GM08714 (cell line): ENCODE data around the gene CHST8.
"Not testable (repeated sequence)": the region's sequence is repeated elsewhere in the genome, so short reads cannot be mapped to it uniquely, and the experiment has no call there.

Experiments used
- H3K4me3 ChIP-seq: fragments of 200-500 bp; sonication (Bioruptor generic); 2 replicates; pipeline ENCODE4 v1.5.1; 2014; ENCODE audit warnings: mild to moderate bottlenecking, low read length, inconsistent platforms
- ZNF274 ChIP-seq: IDR thresholded peaks from 2 replicates; pipeline ENCODE4 v1.6.1; 2012; ENCODE audit warnings: mild to moderate bottlenecking, low read depth, low read length

The CHST8 gene

DNA sequence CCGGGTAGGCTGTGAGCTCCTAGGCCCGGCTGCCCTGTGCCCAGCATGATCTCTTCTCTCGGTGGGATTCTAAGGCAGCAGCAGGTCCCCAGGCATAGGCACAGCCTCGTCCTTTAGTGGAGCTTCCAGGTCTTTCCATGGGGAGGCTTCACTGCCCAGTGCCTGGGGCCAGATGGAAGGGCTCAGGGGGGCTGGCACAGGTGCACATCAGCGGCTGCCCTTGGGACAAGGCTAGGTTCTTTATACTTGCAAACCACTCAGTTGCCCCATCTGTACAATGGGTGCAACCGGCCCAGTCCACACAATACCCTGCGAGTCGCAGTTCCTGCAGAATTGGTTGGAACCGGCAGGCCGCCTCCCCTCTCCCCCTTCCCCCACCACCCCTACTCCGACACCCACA lies 189.1 kb downstream of the CHST8 start:
- no peak for TF ChIP-seq ZNF274
- no peak overlapping the region for H3K4me3 ChIP-seq

DNA sequence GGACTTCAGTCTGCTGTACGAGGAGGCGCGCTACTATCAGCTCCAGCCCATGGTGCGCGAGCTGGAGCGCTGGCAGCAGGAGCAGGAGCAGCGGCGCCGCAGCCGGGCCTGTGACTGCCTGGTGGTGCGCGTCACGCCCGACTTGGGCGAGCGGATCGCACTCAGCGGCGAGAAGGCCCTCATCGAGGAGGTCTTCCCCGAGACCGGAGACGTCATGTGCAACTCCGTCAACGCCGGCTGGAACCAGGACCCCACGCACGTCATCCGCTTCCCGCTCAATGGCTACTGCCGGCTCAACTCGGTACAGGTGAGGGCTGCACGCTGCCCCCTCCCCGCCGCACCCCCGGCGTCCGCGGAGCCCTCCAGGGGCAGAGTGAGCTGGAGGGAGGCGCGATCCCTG lies 189.5 kb downstream of the CHST8 start:
- no peak for TF ChIP-seq ZNF274
- no peak overlapping the region for H3K4me3 ChIP-seq

DNA sequence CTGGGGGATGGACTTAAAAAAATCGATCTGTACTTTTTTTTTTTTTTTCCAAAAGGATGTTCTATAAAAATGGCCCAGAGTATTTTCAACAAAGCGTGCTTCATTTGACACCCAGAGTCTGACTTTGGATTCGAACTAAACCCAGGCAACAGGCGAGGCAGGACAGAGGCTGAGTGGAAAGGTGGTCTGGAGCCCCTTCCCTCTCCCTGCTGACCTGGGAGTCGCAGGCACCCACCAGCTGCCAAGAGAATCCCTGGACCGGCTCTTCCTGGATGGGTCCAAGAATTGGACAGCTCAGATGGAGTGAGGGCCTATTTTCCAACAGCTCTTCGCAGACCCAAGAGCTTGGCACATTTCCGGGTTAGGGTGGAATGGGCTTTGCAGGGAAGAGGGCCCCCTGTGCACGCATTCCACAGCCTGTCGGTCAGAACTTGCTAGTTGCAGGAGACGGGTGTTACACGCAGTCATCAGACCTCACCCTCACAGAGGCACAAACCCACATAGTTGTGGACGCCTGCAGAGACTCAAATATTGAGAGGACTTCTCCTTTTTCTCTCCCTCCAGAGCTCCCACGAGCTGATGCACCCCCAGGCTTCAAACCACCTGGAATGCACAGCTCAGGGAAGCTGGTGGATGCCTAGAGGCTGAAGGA lies 190.1 kb downstream of the CHST8 start:
- H3K4me3 ChIP-seq = no peak overlapping the region
- TF ChIP-seq ZNF274 = no peak

DNA sequence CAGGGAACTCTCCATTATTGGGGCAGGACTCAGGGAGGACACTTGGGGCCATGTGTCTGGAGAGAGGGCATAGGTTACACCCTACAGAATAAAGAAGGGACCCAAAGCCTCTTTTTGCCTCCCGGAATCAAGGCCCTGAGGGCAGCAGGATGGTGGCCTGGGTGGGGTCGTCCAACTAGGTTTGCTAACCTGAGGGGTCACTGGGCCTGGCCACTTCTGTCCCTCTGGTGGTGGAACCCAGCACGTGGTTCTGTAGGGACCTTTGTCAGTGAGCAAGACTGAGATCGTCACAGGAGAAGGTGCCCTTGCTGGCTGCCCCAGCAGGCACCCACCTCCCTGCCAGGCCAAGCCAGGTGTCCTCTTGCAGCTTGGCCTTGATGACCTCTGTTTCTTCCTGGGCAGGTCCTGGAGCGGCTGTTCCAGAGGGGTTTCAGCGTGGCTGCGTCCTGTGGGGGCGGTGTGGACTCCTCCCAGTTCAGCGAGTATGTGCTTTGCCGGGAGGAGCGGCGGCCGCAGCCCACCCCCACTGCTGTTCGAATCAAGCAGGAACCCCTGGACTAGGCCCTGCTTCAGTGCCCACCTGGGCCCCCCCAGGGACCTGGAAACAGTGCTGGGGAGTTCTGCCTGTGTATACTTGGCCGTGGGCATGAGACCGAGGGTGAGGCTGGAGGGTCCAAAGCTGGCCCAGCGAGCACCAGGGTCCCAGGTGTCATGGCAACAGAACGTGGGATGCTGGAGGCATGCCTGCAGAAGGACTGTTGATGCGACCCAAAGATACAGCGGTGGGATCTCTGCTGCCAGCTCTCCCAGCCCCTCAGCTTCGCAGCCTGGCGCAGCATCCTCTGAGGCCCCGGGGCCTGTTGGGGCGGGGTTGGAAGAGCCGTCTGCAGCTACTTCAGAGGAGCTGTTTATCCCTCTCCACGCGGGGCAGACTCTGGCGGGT lies 190.9 kb downstream of the CHST8 start:
- no peak overlapping the region for H3K4me3 ChIP-seq
- TF ChIP-seq ZNF274 = no peak

DNA sequence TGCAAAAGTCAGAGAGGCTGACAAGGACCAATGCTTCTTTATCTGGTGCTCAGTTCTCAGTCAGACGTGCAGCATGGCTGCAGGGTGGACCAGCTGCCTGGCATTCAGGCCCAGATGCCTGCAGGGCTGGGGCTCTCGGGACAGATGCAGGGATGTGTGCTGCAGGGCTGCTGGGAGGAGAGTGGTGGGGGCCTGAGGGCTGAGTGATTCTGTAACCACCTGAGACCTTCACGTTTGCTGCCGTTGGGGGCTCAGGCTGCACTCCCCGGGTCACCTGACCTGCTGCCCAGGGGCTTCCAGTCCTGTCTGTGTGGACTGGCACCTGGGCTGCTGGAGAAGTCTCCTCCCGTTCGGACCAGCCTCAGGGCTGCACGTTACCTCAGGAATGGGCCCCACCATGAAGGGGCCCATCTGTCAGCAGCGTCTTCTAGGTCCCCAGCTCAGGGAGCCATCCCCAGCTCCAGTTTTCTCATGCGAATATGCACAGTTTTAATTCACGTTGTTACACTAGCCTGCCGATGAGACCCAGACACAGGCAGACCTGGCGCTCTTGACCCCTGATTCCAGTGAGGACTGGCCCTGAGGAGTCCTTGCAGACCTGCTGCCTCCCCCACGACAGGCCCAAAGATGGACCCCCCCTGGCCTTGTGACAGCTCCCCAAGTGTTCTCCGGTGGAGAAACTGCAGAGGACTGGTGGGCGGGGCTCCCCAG lies 191.8 kb downstream of the CHST8 start:
- TF ChIP-seq ZNF274 = no peak
- H3K4me3 ChIP-seq = no peak overlapping the region

DNA sequence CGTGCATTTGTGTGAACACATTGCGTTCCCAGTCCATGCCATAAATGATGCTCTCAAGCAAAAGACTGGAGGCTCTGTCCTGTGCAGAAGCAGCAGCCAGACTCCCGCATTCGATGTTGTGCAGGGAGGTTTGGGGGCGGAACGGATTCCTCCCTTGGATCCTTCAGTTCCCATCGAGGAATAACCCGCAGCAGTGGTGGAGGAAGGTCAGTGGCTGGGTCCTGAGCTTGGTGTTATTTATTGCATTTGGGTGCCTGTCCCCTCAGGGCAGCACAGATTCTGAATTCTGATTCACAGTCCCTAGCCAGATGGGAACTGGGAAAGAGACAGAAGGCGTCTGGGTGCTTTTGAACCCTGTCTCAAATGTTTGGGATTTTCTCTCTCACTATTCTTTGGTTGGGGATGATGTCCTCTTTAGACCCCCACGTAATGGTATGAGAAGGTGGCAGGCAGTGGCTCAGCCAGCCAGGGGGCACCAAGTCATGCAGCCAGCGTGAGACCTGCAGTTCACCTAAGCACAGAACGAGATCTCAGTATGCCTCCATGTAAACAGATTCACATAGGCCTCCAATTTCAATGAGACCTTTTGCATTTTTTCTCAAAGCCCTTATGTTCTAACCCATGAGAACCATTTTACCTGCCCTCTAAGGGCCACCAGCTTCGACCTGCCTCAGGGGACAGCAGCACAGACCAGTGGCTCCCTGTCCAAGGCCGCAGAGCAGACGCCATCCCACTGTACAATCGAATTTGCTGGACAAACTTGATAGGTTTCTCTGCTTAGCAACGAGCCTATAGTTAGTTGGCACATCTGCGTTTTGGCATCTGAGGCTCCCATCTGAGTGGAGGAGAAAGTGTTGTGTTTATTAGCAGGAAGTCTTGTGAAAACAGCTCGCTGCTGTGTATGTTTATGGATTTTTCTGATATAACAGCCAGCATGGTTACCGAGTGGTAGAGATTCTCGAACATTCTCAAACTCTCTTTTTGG lies 192.7 kb downstream of the CHST8 start:
- no peak overlapping the region for H3K4me3 ChIP-seq
- TF ChIP-seq ZNF274 = no peak

DNA sequence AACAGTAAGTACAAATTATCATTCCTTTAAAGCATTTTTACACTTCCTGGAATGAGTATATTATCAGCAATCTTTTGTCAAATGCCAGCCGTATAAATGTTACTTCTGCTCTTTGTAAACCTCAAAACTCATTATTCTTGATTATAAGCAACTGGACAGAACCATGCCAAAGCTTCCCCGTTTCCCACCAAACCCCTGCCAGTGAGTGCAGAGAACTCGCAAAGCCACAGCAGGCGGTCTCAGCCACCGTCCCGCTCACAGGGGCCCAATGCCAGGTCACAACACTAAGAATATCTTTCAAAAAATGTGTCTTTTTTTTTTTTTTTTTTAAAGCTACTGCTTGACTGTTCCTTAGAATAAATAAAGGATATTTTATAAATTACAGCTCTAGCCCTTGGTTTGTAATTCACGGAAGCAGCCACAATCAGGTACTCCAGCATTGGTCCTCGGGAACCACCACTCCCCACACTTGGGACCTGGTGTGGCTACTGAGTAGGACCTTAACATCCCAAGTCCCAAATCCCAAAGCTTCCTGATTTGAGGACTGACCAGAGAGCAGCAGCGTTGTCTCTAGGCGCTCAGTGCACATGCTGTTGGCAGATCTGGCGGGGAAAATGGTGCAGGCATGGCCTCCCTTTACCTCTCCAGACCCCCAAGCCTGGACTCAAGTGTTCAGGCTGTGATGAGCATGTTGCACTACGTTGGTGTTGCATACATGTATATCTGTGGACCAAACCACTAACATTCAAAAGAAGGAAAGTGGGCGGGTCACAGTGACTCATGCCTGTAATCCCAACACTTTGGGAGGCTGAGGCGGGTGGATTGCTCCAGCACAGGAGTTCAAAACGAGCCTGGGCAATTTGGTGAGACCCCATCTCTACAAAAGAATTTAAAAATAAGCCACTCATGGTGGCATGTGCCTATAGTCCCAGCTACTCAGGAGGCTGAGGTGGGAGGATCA lies 193.9 kb downstream of the CHST8 start:
- no peak overlapping the region for H3K4me3 ChIP-seq
- no peak for TF ChIP-seq ZNF274

DNA sequence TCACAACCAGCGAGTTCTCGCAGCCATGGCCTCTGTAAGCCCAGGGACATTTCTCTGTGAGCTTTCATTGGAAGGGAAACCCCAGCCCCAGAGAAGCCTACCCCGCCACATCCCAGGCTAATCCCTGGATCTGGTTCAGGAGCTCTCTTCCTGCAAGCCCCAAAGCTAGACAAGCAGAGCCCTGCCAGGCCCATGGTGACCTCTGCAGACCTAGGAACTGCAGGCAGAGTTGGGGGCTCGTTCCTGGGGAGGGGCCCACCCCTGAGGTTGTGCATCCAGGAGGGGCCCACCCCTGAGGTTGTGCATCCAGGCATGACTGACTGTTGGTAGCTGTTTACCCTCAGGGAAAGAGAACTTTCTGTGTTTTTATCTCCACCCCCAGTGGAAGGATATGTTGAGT lies 196.7 kb downstream of the CHST8 start:
- H3K4me3 ChIP-seq = no peak overlapping the region
- no peak for TF ChIP-seq ZNF274

DNA sequence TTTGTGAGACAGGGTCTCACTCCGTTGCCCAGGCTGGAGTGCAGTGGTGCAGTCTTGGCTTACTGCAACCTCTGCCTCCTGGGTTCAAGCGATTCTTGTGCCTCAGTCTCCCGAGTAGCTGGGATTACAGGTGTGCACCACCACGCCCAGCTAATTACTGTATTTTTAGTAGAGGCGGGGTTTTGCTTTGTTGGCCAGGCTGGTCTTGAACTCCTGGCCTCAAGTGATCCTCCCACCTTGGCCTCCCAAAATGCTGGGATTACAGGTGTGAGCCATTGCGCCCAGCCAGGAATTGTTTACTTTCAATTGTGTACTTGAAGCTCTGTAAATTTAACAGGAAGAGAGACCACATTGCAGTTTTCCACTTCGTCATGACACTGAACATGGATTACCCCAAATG lies 197.3 kb downstream of the CHST8 start:
- not testable (repeated sequence) for H3K4me3 ChIP-seq

DNA sequence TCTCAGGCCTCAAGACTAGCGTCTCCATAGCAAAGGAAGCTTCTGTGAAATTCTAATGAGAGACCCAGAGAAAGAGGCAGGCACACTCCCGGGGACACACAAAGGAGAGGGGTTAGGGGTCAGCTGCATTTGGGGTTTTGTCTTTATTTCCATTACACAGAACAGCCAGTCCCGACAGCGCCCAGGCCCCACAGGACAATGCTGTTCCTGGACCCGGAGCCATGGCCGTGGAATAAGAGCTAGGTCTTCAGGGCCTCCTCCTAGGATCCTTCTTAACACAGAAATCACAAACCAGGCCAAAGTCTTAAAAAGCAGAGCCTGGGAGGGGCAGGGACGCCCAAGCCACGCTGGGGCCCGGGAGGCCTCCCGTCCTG lies 197.7 kb downstream of the CHST8 start:
- no peak for TF ChIP-seq ZNF274
- H3K4me3 ChIP-seq = no peak overlapping the region

DNA sequence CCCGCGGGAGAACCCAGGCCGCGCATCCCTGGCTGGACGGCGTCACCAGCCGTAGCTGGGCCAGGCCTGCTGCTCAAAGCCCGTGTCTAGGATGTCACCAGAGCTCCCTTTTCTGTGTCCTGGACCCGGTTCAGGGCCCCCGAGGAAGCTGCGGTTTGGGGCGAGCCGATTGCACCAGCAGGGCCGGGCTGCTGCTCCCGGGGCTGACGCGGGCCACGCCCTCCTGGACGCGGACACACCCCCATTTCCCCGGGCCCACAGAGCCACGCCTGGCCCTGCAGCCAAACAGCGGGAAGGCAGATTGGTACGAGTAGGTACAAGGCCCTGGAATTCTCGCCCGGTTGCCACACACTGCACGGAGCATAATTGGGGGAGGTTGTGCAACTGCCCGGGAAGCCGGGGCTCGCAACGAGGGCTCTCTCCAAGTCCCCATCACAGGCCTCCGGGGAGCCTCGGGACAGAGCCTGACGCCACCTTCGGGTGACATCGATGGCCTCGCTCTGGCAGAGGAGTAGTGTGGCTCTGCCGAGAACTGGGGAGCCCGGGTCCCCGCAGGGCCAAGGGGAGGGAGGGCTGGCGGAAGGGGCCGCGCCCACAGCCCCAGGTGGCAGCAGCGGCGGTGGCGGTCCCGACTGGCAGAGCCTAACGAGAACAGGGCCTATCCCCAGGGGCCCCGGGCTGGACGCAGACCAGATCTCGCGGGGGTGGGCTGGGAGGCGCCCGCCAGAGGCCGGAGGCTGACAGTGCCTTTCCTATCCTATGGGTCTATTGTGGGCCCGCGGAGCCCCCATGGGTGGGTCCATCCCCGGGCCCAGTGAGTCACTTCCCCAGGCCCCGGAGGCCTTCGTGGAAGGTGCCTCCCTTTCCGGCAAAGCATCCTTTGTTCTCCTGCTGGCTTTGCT lies 198.4 kb downstream of the CHST8 start:
- no peak for TF ChIP-seq ZNF274

DNA sequence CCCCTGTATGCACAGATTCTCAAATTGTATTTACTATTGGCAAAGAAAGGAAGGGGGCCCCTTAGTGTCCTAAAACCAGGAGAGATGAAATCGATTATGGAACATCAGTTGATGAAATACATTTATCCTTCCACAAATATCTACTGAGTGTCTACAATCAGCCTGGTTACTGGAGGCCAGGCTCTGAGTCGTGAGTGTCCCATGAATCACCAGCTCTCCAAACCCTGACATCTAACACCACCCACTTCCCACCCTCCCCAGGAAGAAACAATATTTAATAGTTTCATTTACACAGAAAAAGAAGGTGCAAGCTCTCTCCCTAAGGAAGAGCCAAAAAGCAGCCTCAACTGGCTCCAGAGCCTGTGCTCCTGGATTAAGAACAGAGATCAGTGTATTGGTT lies 200.1 kb downstream of the CHST8 start:
- H3K4me3 ChIP-seq = no peak overlapping the region
- TF ChIP-seq ZNF274 = no peak

More for the DNA sequence above, 198.4 kb downstream of the CHST8 start:
- no peak overlapping the region for H3K4me3 ChIP-seq
